Astrocyte (in vitro differentiated cells and primary cell): ENCODE measurements around the gene HNF4A.

ENCODE experiments used
- EZH2 ChIP-seq: IDR thresholded peaks from 2 replicates; pipeline ENCODE4 v1.6.1; 2012; ENCODE audit warnings: mild to moderate bottlenecking, low read length, inconsistent platforms; ENCODE audit not compliant: insufficient read depth
- TF ChIP-seq, protein P1 (sequence below): IDR thresholded peaks from 2 replicates; pipeline ENCODE4 v1.5.1; 2011; ENCODE audit warnings: low read depth, mild to moderate bottlenecking, inconsistent platforms, low read length, moderate library complexity; ENCODE audit not compliant: insufficient read depth

DNA sequence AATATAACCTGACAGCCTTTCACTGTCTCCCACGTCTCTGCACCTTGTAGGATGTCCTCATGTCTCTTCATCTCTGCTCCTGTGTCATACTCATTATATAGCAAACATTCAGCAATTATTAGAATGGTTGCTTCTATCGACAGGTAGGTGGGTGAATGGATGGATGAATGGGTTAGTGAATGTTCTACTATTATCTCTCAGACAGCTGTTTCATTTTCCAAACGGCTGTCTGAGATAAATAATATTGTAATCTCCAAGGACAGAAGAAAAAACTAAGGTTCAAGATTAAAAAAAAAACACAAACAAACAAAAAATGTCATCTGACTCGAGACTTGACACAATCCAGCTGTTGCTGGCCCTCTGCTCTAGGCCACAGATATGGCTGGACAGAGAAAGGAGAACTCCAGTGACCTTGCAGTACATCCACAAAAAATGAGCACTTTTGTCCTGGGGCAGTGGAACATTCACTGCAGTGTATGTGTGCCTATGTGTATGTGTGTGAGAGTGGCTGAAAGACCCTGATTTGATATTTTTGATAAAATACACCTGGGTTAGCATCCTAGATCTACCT is 2.1 kb downstream of the HNF4A start:
- TF ChIP-seq, protein P1, sequence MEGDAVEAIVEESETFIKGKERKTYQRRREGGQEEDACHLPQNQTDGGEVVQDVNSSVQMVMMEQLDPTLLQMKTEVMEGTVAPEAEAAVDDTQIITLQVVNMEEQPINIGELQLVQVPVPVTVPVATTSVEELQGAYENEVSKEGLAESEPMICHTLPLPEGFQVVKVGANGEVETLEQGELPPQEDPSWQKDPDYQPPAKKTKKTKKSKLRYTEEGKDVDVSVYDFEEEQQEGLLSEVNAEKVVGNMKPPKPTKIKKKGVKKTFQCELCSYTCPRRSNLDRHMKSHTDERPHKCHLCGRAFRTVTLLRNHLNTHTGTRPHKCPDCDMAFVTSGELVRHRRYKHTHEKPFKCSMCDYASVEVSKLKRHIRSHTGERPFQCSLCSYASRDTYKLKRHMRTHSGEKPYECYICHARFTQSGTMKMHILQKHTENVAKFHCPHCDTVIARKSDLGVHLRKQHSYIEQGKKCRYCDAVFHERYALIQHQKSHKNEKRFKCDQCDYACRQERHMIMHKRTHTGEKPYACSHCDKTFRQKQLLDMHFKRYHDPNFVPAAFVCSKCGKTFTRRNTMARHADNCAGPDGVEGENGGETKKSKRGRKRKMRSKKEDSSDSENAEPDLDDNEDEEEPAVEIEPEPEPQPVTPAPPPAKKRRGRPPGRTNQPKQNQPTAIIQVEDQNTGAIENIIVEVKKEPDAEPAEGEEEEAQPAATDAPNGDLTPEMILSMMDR: no peak
- TF ChIP-seq EZH2: no peak
